Activated naive CD8-positive, alpha-beta T cell treated with anti-CD3 and anti-CD28 coated beads, Interleukin-2, amount 50 U/mL, for 24 hours (primary cell): Measurements from ENCODE around the gene OVOL2.
A peak's percentile ranks its signal among the peaks of the same experiment; 100 is the strongest.
"Not testable (repeated sequence)": the region's sequence is repeated elsewhere in the genome, so short reads cannot be mapped to it uniquely, and the experiment has no call there.

Experiments
- ATAC-seq: fragments of 150-1000 bp; cut with Tn5 transposase; one replicate; pipeline ENCODE4 v1.10.0; 2021
- DNase-seq: peaks from one replicate; pipeline ENCODE4 v3.0.0; 2021
- H3K27ac Mint-ChIP-seq: one replicate; pipeline ENCODE4 v1.8.0; 2021; ENCODE audit warnings: mild to moderate bottlenecking, mixed read lengths
- H3K27me3 Mint-ChIP-seq: one replicate; pipeline ENCODE4 v1.8.0; 2021; ENCODE audit warnings: mixed read lengths
- H3K36me3 Mint-ChIP-seq: one replicate; pipeline ENCODE4 v1.8.0; 2021; ENCODE audit warnings: low read depth, mixed read lengths
- H3K4me1 Mint-ChIP-seq: one replicate; pipeline ENCODE4 v1.8.0; 2021; ENCODE audit warnings: mixed read lengths
- H3K4me3 Mint-ChIP-seq: one replicate; pipeline ENCODE4 v1.8.0; 2021; ENCODE audit warnings: mild to moderate bottlenecking, moderate library complexity, mixed read lengths
- H3K9me3 Mint-ChIP-seq: one replicate; pipeline ENCODE4 v1.8.0; 2021; ENCODE audit warnings: mixed read lengths

Gene OVOL2

DNA sequence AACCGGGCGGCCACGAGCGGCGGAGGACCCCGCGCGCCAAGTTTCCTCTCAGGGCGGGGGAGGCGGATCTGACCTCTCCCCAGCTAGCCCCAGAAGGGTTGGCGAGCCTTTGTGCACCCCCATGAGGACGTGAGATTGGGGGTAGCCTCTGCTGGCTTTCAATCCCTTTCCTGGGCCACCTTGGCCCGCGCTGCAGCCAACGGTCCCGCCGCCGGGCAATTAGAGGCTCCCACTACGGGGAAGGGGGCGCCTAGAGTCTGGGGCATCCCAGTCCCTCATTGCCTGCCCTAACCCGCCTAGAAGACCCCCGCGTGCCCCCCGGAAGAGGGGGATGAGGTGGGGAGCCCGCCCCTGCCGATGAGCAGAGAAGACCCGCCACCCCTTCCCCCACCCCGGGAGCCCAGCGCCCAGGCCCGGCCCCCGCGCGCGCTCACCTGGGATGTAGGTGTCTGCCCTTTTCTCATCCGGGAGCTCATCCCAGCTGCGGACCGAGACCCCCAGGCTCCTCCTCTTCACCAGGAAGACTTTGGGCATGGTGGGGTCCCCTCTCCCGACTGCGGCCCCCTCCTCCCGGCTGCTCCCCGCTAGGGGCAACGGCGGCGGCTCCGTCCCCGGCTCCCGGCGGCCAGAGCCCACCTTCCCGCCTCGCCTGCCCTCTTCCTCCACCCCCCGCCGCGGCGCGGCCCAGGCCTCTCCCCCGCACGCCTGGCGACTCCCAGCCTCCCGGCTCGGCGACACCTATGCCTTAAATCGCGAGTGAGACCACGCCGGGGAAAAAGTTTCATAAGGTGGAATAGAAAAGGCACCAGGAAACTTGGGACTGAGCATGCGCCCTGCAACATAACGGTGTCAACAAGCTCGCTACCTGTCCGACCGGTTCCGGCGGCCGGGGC lies at the start of gene OVOL2:
Gene OVOL2 (minus strand): TSS at position 816 of the 893 bp plus-strand sequence. CDS start 282 bp downstream, at position 534.
- H3K9me3 Mint-ChIP-seq: no peaks in the 10 kb centered on the region
- H3K27me3 Mint-ChIP-seq: peaks cover 66% of the 10 kb centered on the region

DNA sequence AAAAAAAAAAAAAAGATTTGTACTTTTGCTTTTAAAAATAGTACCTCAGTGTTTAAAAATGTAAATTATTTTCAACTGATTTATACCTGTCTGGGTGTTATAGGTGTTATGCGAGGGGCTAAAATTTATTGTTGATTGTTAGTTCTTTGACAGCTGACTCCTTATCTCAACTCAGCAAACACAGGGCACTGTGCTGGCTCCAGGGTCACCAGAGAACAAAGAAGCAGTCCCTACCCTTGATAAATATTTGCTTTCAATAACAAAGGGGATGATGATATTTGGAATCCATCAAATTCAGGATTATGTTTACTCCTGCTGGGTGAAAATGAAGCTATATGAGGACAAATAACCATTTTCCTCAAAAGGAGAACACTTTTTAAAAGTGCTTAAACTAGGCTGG lies 45.8 kb upstream of the OVOL2 start:
- peaks cover 3% of the 10 kb centered on the region for H3K27me3 Mint-ChIP-seq
- H3K9me3 Mint-ChIP-seq: no peaks in the 10 kb centered on the region
- H3K27ac Mint-ChIP-seq: no peak overlapping the region
- ATAC-seq (no peak), DNase-seq (no peak)
- H3K4me1 Mint-ChIP-seq: no peaks in the 10 kb centered on the region
- H3K4me3 Mint-ChIP-seq: no peak overlapping the region
- H3K36me3 Mint-ChIP-seq: no peaks in the 10 kb centered on the region

More for the DNA sequence above, at the start of gene OVOL2:
- Mint-ChIP-seq H3K4me3 (peak within 1 kb of the TSS; percentile 32), H3K27ac (no peak within 1 kb of the TSS), H3K4me1 (peaks cover 2% of the 10 kb centered on the region), H3K36me3 (no peaks in the 10 kb centered on the region)
- no peak for DNase-seq
- no peak for ATAC-seq

DNA sequence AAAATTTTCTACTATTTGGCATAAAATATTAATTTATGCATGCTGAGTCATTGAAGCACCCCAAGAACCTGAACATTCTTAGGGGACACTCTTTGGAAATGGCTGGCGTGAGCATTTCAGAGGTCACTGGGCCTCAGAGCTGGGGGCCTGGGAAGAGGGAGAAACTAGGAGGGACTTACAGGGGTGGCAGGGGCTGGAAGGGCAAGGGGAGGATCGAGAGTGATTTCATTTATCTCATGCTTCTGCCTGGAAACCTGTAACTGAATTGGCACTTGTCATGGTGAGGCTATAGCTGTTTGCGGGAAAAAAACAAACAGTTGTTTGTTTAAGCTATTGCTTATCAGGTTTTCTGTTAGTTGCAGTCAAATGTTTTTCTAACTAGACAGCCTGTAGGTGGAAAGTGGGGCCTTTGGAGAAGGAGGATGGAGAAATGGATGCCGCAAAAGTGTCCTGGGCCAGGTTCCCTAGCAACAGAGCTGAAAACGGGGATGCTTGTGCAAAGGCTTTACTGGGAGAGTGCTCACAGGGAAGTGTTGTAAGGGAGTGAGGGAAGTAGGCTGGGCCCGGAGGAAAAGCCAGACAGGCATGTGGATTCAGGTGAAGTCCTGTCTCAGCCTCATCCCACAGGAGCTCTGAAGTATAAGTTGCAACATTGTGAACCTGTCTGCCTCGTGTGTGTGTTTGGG lies 43.6 kb upstream of the OVOL2 start:
- ATAC-seq: no peak
- Mint-ChIP-seq H3K9me3 (no peaks in the 10 kb centered on the region), H3K36me3 (no peaks in the 10 kb centered on the region)

DNA sequence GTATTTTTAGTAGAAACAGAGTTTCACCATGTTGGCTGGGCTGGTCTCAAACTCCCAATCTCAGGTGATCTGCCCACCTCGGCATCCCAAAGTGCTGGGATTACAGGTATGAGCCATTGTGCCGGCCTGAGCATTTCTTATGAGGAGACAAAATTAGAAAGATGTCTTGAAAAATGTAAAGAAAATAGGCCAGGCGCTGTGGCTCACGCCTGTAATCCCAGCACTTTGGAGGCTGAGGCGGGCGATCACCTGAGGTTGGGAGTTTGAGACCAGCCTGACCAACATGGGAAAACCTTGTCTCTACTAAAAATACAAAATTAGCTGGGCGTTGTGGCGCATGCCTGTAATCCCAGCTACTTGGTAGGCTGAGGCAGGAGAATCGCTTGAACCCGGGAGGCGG lies 42.9 kb upstream of the OVOL2 start:
- not testable (repeated sequence) for H3K4me3 Mint-ChIP-seq, H3K4me1 Mint-ChIP-seq, DNase-seq, H3K9me3 Mint-ChIP-seq, H3K27me3 Mint-ChIP-seq, H3K36me3 Mint-ChIP-seq, ATAC-seq, H3K27ac Mint-ChIP-seq

More for the DNA sequence above, 43.6 kb upstream of the OVOL2 start:
- Mint-ChIP-seq H3K27ac (no peak overlapping the region), H3K4me3 (no peak overlapping the region), H3K4me1 (no peaks in the 10 kb centered on the region), H3K27me3 (peaks cover 6% of the 10 kb centered on the region)
- no peak for DNase-seq

DNA sequence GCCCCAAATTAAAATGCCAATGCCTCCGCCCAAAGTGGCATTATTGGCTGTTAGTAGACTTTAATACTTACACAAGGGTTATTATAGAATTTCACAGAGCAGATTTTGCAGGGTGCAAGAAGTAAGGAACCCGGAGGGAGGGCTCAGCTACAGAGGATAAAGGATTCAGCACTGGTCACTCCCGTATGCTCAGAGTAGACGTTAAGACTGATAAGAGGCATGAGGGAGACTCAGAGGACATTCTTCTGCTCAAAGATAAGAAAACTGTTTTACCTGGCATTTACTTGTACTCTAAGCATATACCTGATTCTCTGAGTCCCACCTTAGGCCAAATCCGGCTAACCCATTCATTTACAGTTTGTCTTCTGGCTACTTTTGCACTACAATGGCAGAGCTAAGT lies 36.5 kb upstream of the OVOL2 start:
- ATAC-seq (no peak), DNase-seq (no peak)
- Mint-ChIP-seq H3K36me3 (no peaks in the 10 kb centered on the region), H3K4me1 (no peaks in the 10 kb centered on the region), H3K4me3 (no peak overlapping the region), H3K27ac (no peak overlapping the region), H3K27me3 (peaks cover 9% of the 10 kb centered on the region), H3K9me3 (no peaks in the 10 kb centered on the region)

DNA sequence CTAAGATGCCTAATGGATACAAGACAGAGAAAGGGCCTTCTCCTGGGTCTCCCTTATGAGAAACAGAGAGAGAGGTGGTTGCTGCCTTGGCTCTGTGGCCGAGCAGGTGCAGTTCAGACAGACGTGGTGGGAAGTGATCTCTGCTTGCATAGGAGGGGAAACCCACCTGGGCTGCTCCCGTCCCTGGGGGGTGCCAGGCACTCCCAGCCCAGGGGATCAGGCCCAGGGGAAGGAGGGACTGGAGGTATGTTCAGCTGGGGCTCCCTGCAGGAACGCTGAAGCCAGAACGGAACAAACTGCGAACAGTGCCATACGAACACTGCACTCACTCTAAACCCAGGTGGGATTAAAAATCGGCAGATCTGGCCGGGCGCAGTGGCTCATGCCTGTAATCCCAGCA lies 35.7 kb upstream of the OVOL2 start:
- H3K4me1 Mint-ChIP-seq: no peaks in the 10 kb centered on the region
- no peak overlapping the region for H3K4me3 Mint-ChIP-seq
- H3K27me3 Mint-ChIP-seq: peaks cover 14% of the 10 kb centered on the region
- DNase-seq: no peak
- H3K27ac Mint-ChIP-seq: no peak overlapping the region
- no peak for ATAC-seq
- H3K9me3 Mint-ChIP-seq: no peaks in the 10 kb centered on the region
- no peaks in the 10 kb centered on the region for H3K36me3 Mint-ChIP-seq

DNA sequence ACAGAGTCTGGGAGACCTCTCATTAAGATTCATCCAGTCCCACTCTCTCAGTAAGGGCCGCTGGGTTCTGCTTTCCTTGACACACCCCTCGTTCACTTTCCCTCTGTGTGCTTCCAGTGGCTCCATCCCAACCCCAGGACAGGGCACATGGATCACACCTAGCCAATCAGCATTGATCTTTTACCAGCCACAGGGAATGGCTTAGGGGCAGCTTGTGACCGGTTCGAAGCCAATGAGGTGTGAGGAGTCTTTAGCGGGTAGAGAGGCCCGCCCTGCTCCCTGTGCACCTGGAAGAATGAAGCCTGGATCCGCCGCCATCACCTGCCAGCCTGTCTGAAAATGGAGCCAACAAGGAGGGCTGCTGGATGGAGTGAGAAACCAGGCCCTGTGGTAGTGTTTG lies 35.2 kb upstream of the OVOL2 start:
- H3K27me3 Mint-ChIP-seq: peaks cover 15% of the 10 kb centered on the region
- no peak for ATAC-seq
- DNase-seq: no peak
- no peak overlapping the region for H3K27ac Mint-ChIP-seq
- H3K36me3 Mint-ChIP-seq: no peaks in the 10 kb centered on the region
- H3K4me1 Mint-ChIP-seq: no peaks in the 10 kb centered on the region
- H3K9me3 Mint-ChIP-seq: no peaks in the 10 kb centered on the region
- H3K4me3 Mint-ChIP-seq: no peak overlapping the region

DNA sequence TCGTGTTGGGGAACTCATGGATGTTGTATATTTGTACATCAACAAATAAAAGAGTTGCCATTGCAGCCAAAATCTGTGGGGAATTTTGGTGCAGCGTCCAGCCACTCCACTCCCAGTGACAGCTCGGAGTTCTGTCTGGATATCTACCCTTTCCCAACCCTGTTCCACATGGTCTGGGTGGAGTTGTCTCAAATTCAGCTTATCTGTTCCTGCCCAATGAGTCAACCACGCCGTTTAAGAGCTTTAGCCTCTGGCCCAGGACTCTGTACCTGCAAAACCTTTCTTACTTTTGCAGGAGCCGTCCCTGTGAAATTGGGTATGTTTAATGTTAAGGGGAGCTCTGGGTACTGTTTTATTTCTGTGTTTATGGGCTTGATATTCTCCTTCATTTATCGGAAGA lies 33.9 kb upstream of the OVOL2 start:
- no peak for ATAC-seq
- H3K9me3 Mint-ChIP-seq: no peaks in the 10 kb centered on the region
- DNase-seq: no peak
- H3K36me3 Mint-ChIP-seq: no peaks in the 10 kb centered on the region
- no peak overlapping the region for H3K4me3 Mint-ChIP-seq
- H3K4me1 Mint-ChIP-seq: no peaks in the 10 kb centered on the region
- peaks cover 15% of the 10 kb centered on the region for H3K27me3 Mint-ChIP-seq
- H3K27ac Mint-ChIP-seq: no peak overlapping the region

DNA sequence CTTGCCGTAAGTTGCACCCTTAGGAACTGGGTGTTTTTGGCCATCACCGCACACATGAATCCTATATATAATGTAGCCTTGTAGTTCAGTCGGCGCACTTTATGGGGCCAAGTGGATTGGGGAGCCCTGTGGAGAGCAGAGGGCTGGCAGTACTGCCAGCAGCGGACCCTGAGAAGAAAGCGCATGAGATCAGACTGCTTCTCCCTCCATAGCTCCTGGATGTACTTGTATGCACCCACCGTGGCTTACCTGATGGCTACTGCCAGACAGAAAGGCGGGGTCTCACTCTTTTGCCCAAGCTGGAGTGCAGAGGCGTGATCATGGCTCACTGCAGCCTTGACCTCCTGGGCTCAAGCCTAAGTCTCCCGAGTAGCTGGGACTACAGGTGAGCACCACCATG lies 32.8 kb upstream of the OVOL2 start:
- H3K4me1 Mint-ChIP-seq: no peaks in the 10 kb centered on the region
- no peak for DNase-seq
- H3K9me3 Mint-ChIP-seq: no peaks in the 10 kb centered on the region
- H3K27ac Mint-ChIP-seq: no peak overlapping the region
- ATAC-seq: no peak
- no peak overlapping the region for H3K4me3 Mint-ChIP-seq
- H3K27me3 Mint-ChIP-seq: peaks cover 16% of the 10 kb centered on the region
- H3K36me3 Mint-ChIP-seq: no peaks in the 10 kb centered on the region

DNA sequence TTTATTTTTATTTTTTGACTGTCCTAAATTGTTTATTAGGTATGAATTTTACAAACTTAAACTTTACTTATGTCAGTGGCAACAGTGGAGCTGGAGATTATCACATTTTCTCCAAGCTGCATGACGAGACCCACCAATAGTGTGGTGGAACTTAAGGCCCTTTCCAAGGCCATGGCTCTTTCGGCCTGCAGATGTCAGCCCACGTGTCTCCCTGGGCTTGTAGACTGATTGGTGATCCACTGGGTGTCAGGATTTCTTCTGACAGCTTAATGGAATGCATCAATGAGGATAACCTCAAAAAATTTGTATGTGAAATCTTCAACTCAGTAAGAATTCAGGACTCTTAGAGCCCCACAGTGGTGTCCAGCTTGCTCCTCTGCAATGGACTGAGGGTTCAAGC lies 32.3 kb upstream of the OVOL2 start:
- H3K27me3 Mint-ChIP-seq: peaks cover 16% of the 10 kb centered on the region
- no peak overlapping the region for H3K4me3 Mint-ChIP-seq
- no peak for ATAC-seq
- no peak for DNase-seq
- H3K9me3 Mint-ChIP-seq: no peaks in the 10 kb centered on the region
- no peaks in the 10 kb centered on the region for H3K36me3 Mint-ChIP-seq
- no peak overlapping the region for H3K27ac Mint-ChIP-seq
- no peaks in the 10 kb centered on the region for H3K4me1 Mint-ChIP-seq

DNA sequence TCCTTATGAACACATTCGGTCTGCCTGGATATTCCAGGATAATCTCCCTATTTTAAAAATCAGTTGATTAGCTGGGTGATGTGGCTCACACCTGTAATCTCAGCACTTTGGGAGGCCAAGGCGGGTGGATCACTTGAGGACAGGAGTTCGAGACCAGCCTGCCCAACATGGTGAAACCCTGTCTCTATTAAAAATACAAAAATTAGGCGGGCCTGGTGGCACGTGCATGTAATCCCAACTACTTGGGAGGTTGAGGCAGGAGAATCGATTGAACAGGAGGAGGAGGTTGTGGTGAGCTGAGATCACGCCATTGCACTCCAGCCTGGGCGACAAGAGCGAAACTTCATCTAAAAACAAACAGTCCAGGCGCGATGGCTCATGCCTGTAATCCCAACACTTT lies 31.1 kb upstream of the OVOL2 start:
- H3K36me3 Mint-ChIP-seq, H3K9me3 Mint-ChIP-seq, H3K4me3 Mint-ChIP-seq, H3K27ac Mint-ChIP-seq, H3K4me1 Mint-ChIP-seq, DNase-seq, ATAC-seq: not testable (repeated sequence)
- peaks cover 16% of the 10 kb centered on the region for H3K27me3 Mint-ChIP-seq

DNA sequence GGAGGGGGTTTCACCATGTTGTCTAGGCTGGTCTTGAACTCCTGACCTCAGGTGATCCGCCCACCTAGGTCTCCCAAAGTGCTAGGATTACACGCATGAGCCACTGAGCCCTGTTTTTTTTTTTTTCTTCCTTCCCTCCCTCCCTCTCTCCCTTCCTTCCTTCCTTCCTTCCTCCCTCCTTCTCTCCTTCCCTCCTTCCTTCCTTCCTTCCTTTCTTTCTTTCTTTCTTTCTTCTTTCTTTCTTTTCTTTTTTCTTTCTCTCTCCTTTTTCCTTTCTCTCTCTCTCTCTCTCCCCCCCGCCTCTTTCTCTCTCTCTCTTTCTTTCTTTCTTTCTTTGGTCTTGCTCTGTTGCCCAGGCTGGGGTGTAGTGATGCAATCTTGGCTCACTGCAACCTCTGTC lies 30.6 kb upstream of the OVOL2 start:
- not testable (repeated sequence) for DNase-seq, ATAC-seq, H3K27ac Mint-ChIP-seq, H3K4me3 Mint-ChIP-seq, H3K36me3 Mint-ChIP-seq, H3K9me3 Mint-ChIP-seq, H3K4me1 Mint-ChIP-seq
- peaks cover 16% of the 10 kb centered on the region for H3K27me3 Mint-ChIP-seq

DNA sequence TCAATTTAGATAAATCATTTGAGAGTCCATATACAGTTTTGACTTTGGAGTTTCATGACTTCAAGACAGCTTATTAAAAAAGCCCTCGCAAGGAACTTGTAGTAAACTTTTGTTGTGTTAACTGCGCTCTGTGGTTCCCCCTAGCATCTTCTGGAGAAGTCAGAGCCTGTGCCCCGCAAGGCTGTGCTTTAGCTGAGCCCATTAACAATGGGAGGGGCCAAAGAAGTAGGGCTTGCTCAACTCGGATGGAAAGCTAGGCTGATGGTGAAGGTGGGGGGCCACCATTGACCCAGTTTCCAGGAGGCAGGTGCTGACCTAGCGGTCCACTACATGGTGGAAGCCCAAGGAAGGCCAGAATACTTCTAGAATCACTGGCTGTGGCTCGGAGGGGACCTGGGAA lies 29.3 kb upstream of the OVOL2 start:
- H3K4me1 Mint-ChIP-seq: no peaks in the 10 kb centered on the region
- peaks cover 14% of the 10 kb centered on the region for H3K27me3 Mint-ChIP-seq
- ATAC-seq (no peak), DNase-seq (no peak)
- no peak overlapping the region for H3K4me3 Mint-ChIP-seq
- H3K36me3 Mint-ChIP-seq: no peaks in the 10 kb centered on the region
- no peaks in the 10 kb centered on the region for H3K9me3 Mint-ChIP-seq
- H3K27ac Mint-ChIP-seq: no peak overlapping the region

DNA sequence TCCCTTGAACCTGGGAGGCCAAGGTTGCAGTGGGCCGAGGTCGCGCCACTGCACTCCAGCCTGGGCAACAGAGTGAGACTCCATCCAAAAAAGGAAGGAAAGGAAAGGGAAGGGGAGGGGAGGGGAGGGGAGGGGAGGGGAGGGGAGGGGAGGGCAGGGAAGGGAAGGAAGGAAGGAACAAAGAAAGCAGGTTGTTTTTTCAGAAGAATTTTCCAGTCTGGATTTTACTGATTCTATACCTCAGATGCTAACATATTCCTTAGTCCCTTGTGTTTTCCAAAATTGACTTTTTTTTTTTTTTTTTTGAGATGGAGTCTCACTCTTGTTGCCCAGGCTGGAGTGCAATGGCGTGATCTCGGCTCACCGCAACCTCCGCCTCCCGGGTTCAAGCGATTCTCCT lies 23.1 kb upstream of the OVOL2 start:
- not testable (repeated sequence) for ATAC-seq, H3K9me3 Mint-ChIP-seq, H3K4me1 Mint-ChIP-seq, H3K27me3 Mint-ChIP-seq, DNase-seq, H3K36me3 Mint-ChIP-seq, H3K27ac Mint-ChIP-seq, H3K4me3 Mint-ChIP-seq

DNA sequence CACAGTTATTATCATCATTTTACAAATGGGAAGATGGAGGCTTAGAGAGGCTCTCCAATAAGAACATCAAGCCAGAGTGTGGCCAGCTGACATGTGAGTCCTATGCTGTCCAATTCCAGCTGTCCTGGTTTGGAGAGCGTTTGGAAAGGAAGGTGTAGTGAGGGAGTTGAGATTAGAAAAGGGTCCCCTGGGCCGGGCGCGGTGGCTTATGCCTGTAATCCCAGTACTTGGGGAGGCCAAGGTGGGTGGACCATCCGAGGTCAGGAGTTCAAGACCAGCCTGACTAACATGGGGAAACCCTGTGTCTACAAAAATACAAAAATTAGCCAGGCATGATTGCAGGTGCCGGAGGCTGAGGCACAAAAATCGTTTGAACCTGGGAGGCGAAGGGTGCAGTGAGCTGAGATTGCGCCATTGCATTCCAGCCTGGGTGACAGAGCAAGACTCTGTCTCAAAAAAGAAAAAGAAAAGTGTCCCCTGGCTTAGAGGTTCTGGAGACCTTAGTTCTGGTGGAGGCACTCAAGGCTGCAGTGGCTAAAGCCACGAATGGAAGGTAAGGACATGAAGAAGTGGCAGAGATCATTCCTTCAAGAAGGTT lies 22.1 kb upstream of the OVOL2 start:
- Mint-ChIP-seq H3K27me3 (peaks cover 7% of the 10 kb centered on the region), H3K36me3 (no peaks in the 10 kb centered on the region), H3K4me3 (no peak overlapping the region), H3K27ac (no peak overlapping the region), H3K4me1 (no peaks in the 10 kb centered on the region), H3K9me3 (no peaks in the 10 kb centered on the region)
- DNase-seq: no peak
- ATAC-seq: no peak
